ENCODE measurements around the gene XYLT1.

The XYLT1 gene

DNA sequence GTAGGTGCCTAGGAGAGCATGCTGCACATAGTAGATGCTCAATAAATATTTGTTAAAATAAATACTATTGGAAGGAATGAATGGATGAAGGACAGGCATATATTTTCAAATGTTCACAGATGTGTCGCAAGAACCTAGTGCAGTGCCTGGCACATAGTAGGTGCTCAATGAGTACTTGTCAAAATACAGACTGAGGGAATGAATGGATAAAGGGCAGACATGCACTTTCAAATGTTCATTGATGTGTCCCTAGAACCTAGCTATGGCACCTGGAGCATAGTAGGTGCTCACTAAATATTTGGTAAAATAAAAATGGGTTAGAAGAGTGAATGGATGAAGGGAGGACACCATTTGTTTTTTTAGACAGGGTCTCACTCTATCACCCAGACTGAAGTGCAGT, 26.1 kb downstream of the XYLT1 start:
- Histone ChIP-seq H3K4me3 (ENCODE audit: low read length) (no peak overlapping the region), H3K36me3 (replicated peaks; ENCODE audit: low read depth, low read length) (no peaks in the 10 kb centered on the region), H3K27ac (ENCODE audit: low read length) (no peak overlapping the region), H2AFZ (ENCODE audit: low read depth, low read length) (no peak overlapping the region), H3K27me3 (ENCODE audit: low read depth, low read length) (no peaks in the 10 kb centered on the region), H3K79me2 (ENCODE audit: low read length) (no peaks in the 10 kb centered on the region), H4K20me1 (ENCODE audit: insufficient read depth, low read length) (no peaks in the 10 kb centered on the region), H3K9me3 (ENCODE audit: insufficient read depth, low read length) (no peaks in the 10 kb centered on the region), H3K4me1 (ENCODE audit: low read length) (peaks cover 13% of the 10 kb centered on the region), H3K9ac (ENCODE audit: low read length) (no peak overlapping the region), H3K4me2 (ENCODE audit: low read length) (no peak overlapping the region)
- TF ChIP-seq, protein P1, sequence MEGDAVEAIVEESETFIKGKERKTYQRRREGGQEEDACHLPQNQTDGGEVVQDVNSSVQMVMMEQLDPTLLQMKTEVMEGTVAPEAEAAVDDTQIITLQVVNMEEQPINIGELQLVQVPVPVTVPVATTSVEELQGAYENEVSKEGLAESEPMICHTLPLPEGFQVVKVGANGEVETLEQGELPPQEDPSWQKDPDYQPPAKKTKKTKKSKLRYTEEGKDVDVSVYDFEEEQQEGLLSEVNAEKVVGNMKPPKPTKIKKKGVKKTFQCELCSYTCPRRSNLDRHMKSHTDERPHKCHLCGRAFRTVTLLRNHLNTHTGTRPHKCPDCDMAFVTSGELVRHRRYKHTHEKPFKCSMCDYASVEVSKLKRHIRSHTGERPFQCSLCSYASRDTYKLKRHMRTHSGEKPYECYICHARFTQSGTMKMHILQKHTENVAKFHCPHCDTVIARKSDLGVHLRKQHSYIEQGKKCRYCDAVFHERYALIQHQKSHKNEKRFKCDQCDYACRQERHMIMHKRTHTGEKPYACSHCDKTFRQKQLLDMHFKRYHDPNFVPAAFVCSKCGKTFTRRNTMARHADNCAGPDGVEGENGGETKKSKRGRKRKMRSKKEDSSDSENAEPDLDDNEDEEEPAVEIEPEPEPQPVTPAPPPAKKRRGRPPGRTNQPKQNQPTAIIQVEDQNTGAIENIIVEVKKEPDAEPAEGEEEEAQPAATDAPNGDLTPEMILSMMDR (IDR thresholded peaks at IDR 0.05; ENCODE audit: low read depth, low read length), result no peak

DNA sequence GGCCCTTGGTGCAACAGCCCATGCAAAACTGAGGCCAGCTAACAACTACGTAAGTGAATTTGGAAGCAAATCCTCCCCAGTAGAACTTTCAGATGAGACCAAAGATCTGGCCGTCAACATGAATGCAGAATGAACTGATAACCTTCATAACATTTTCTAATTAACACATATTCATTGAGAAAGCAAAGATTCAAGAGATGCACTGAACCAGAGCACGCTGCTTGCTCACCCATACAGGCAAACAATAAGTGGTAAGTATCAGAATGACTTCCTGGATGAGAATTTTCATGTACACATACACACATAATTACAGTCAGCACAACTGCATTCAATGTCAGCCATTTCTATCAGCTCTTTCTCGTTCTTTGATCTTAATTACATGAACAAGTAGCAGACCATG, 30.6 kb downstream of the XYLT1 start:
- H3K36me3 ChIP-seq (replicated peaks; ENCODE audit: low read depth, low read length), result no peaks in the 10 kb centered on the region
- H3K79me2 ChIP-seq (ENCODE audit: low read length), result no peaks in the 10 kb centered on the region
- no peak overlapping the region for H3K4me2 ChIP-seq (ENCODE audit: low read length)

DNA sequence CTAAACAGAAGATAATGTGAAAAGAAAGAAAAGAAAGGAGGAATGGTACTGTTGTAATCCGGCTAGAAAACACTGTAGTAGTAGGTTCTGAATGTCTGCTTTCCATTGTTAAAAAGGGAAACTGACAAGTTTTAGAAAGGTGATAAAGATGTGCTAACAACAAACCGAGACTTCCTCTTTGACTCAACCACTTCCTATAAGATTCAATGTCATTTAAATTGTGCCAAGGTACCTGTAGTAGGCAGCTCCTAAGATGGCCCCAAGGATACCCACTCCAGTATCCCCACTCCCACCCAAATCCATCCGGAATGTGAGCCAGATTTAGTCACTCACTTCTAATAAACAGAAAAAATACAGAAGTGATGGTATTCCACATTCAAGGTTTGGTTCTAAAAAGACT, 31.2 kb downstream of the XYLT1 start:
- H3K4me2 ChIP-seq (ENCODE audit: low read length), result no peak overlapping the region
- H3K27ac ChIP-seq (ENCODE audit: low read length), result no peak overlapping the region
- H3K79me2 ChIP-seq (ENCODE audit: low read length), result no peaks in the 10 kb centered on the region
- no peak for TF ChIP-seq EZH2phosphoT487 (IDR thresholded peaks at IDR 0.05; ENCODE audit: low read depth)
- TF ChIP-seq, protein P1 (IDR thresholded peaks at IDR 0.05; ENCODE audit: low read depth, low read length), result no peak
- H3K9me3 ChIP-seq (ENCODE audit: insufficient read depth, low read length), result no peaks in the 10 kb centered on the region
- H3K9ac ChIP-seq (ENCODE audit: low read length), result no peak overlapping the region
- H3K4me1 ChIP-seq (ENCODE audit: low read length), result peaks cover 7% of the 10 kb centered on the region; the same call in 1 of the 2 replicates
- no peak overlapping the region for H2AFZ ChIP-seq (ENCODE audit: low read depth, low read length)
- H3K4me3 ChIP-seq (ENCODE audit: low read length), result no peak overlapping the region
- H3K36me3 ChIP-seq (replicated peaks; ENCODE audit: low read depth, low read length), result no peaks in the 10 kb centered on the region
- no peaks in the 10 kb centered on the region for H3K27me3 ChIP-seq (ENCODE audit: low read depth, low read length)
- H4K20me1 ChIP-seq (ENCODE audit: insufficient read depth, low read length), result no peaks in the 10 kb centered on the region

More for the DNA sequence above, 30.6 kb downstream of the XYLT1 start:
- Histone ChIP-seq H3K27ac (ENCODE audit: low read length) (no peak overlapping the region), H4K20me1 (ENCODE audit: insufficient read depth, low read length) (no peaks in the 10 kb centered on the region), H3K9ac (ENCODE audit: low read length) (no peak overlapping the region), H3K4me1 (ENCODE audit: low read length) (peaks cover 7% of the 10 kb centered on the region; the same call in 1 of the 2 replicates), H3K9me3 (ENCODE audit: insufficient read depth, low read length) (no peaks in the 10 kb centered on the region), H3K4me3 (ENCODE audit: low read length) (no peak overlapping the region), H3K27me3 (ENCODE audit: low read depth, low read length) (no peaks in the 10 kb centered on the region), H2AFZ (ENCODE audit: low read depth, low read length) (no peak overlapping the region)
- TF ChIP-seq, protein P1 (IDR thresholded peaks at IDR 0.05; ENCODE audit: low read depth, low read length), result no peak
- no peak for TF ChIP-seq EZH2phosphoT487 (IDR thresholded peaks at IDR 0.05; ENCODE audit: low read depth)

DNA sequence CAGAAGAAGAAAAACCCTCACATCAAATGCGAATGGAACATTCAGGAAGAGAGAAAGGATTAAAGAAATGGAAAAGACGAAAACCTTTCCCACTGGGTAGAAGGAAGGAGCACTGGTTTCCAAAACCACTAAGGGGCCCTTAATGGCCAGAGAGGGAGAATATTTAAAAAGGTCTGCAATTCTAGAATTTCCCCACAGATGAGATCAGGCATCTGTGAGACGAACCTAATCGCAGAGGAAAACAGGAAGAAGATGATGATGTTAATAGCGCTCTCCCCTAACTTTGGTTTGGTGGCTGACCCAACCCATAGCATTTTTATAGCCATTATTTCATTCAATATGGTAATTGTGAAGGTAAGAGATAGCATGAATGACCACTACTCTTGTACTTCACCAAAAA, 32.8 kb downstream of the XYLT1 start:
- Histone ChIP-seq H2AFZ (ENCODE audit: low read depth, low read length) (no peak overlapping the region), H3K4me1 (ENCODE audit: low read length) (peaks cover 7% of the 10 kb centered on the region; the same call in 1 of the 2 replicates), H3K4me2 (ENCODE audit: low read length) (no peak overlapping the region), H4K20me1 (ENCODE audit: insufficient read depth, low read length) (0 out of 2 replicates have a peak, but pooled peaks cover 3% of the 10 kb centered on the region), H3K9me3 (ENCODE audit: insufficient read depth, low read length) (no peaks in the 10 kb centered on the region), H3K4me3 (ENCODE audit: low read length) (no peak overlapping the region), H3K27ac (ENCODE audit: low read length) (no peak overlapping the region), H3K36me3 (replicated peaks; ENCODE audit: low read depth, low read length) (no peaks in the 10 kb centered on the region), H3K27me3 (ENCODE audit: low read depth, low read length) (no peaks in the 10 kb centered on the region), H3K79me2 (ENCODE audit: low read length) (no peaks in the 10 kb centered on the region), H3K9ac (ENCODE audit: low read length) (no peak overlapping the region)
- TF ChIP-seq, protein P1 (IDR thresholded peaks at IDR 0.05; ENCODE audit: low read depth, low read length), result no peak
- TF ChIP-seq EZH2phosphoT487 (IDR thresholded peaks at IDR 0.05; ENCODE audit: low read depth), result no peak

Measured in OCI-LY3 (cell line).